ENCODE measurements around the gene DOCK1.
A peak's percentile ranks its signal among the peaks of the same experiment; 100 is the strongest.

The DOCK1 gene

GRCh38 chr10:127064474-127064873 lies 159.2 kb downstream of the DOCK1 start:
- TF ChIP-seq, protein P1, sequence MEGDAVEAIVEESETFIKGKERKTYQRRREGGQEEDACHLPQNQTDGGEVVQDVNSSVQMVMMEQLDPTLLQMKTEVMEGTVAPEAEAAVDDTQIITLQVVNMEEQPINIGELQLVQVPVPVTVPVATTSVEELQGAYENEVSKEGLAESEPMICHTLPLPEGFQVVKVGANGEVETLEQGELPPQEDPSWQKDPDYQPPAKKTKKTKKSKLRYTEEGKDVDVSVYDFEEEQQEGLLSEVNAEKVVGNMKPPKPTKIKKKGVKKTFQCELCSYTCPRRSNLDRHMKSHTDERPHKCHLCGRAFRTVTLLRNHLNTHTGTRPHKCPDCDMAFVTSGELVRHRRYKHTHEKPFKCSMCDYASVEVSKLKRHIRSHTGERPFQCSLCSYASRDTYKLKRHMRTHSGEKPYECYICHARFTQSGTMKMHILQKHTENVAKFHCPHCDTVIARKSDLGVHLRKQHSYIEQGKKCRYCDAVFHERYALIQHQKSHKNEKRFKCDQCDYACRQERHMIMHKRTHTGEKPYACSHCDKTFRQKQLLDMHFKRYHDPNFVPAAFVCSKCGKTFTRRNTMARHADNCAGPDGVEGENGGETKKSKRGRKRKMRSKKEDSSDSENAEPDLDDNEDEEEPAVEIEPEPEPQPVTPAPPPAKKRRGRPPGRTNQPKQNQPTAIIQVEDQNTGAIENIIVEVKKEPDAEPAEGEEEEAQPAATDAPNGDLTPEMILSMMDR (IDR thresholded peaks at IDR 0.05), result no peak
- Mint-ChIP-seq H3K27ac (peak overlapping the region; percentile 75), H3K27me3 (ENCODE audit: low read depth, poor library complexity) (no peaks in the 10 kb centered on the region), H3K9me3 (peaks cover 10% of the 10 kb centered on the region), H3K4me3 (no peak overlapping the region), H3K36me3 (ENCODE audit: low read depth) (peaks cover 86% of the 10 kb centered on the region), H3K4me1 (peaks cover 9% of the 10 kb centered on the region)
- no peak for DNase-seq

DNA sequence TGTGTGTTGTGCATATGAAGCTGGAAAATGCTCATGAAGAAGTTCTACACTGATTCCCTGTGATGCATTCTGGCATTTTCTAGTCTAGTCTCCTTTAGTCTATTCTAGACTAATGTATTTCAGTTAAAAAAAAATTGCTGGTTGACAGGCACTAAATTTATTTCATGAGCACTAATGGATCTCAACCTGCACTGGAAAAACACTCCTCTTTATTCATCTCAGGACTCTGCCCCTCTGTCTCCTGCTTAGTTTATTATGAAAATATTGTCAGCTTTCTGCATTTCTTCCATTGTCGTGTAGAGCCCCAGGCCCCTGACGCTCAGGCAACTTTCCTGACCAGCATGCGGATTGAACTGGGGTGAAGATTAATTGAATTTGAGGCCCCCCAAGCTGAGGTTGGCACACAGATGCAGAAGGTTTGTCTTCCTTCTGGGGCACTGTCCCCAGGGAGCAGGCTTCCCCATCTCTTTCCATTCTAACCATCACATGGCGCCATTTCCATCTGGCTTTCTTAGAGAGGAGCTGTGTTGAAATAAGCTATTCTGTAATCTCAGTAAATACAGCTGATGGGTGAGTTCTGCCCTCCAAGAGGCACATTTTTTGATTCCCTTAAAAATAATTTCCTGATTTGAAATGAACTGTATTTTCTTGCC lies 162.4 kb downstream of the DOCK1 start:
- no peaks in the 10 kb centered on the region for H3K9me3 Mint-ChIP-seq
- TF ChIP-seq, protein P1 (IDR thresholded peaks at IDR 0.05), result no peak
- H3K36me3 Mint-ChIP-seq (ENCODE audit: low read depth), result peaks cover 77% of the 10 kb centered on the region
- no peak overlapping the region for H3K4me3 Mint-ChIP-seq
- no peak for DNase-seq
- peaks cover 7% of the 10 kb centered on the region for H3K4me1 Mint-ChIP-seq
- H3K27me3 Mint-ChIP-seq (ENCODE audit: low read depth, poor library complexity), result no peaks in the 10 kb centered on the region
- H3K27ac Mint-ChIP-seq, result no peak overlapping the region

GRCh38 chr10:127068485-127068884 lies 163.3 kb downstream of the DOCK1 start:
- TF ChIP-seq, protein P1 (IDR thresholded peaks at IDR 0.05), result no peak
- H3K4me1 Mint-ChIP-seq, result no peaks in the 10 kb centered on the region
- no peaks in the 10 kb centered on the region for H3K27me3 Mint-ChIP-seq (ENCODE audit: low read depth, poor library complexity)
- DNase-seq, result no peak
- H3K4me3 Mint-ChIP-seq, result no peak overlapping the region
- H3K9me3 Mint-ChIP-seq, result no peaks in the 10 kb centered on the region
- peaks cover 69% of the 10 kb centered on the region for H3K36me3 Mint-ChIP-seq (ENCODE audit: low read depth)
- H3K27ac Mint-ChIP-seq, result no peak overlapping the region

- H3K4me3 Mint-ChIP-seq, result no peak overlapping the region
- no peaks in the 10 kb centered on the region for H3K27me3 Mint-ChIP-seq (ENCODE audit: low read depth, poor library complexity)
- DNase-seq, result no peak
- peaks cover 72% of the 10 kb centered on the region for H3K36me3 Mint-ChIP-seq (ENCODE audit: low read depth)
- H3K9me3 Mint-ChIP-seq, result no peaks in the 10 kb centered on the region
- H3K27ac Mint-ChIP-seq, result peak overlapping the region; percentile 12
- TF ChIP-seq, protein P1 (IDR thresholded peaks at IDR 0.05), result no peak
- no peaks in the 10 kb centered on the region for H3K4me1 Mint-ChIP-seq
Measured at GRCh38 chr10:127069436-127069835, 164.2 kb downstream of the DOCK1 start.

- TF ChIP-seq, protein P1 (IDR thresholded peaks at IDR 0.05), result no peak
- Mint-ChIP-seq H3K4me3 (no peak overlapping the region), H3K27ac (no peak overlapping the region), H3K4me1 (no peaks in the 10 kb centered on the region), H3K27me3 (ENCODE audit: low read depth, poor library complexity) (no peaks in the 10 kb centered on the region), H3K9me3 (no peaks in the 10 kb centered on the region), H3K36me3 (ENCODE audit: low read depth) (peaks cover 76% of the 10 kb centered on the region)
- no peak for DNase-seq
Measured at GRCh38 chr10:127071126-127071525, 165.9 kb downstream of the DOCK1 start.

- Mint-ChIP-seq H3K4me3 (no peak overlapping the region), H3K9me3 (no peaks in the 10 kb centered on the region), H3K27ac (no peak overlapping the region), H3K36me3 (ENCODE audit: low read depth) (peaks cover 64% of the 10 kb centered on the region), H3K4me1 (no peaks in the 10 kb centered on the region), H3K27me3 (ENCODE audit: low read depth, poor library complexity) (no peaks in the 10 kb centered on the region)
- DNase-seq, result no peak
- TF ChIP-seq, protein P1 (IDR thresholded peaks at IDR 0.05), result no peak
Measured at GRCh38 chr10:127073666-127074065, 168.4 kb downstream of the DOCK1 start.

Data from nephron progenitor cell (in vitro differentiated cells).